Stimulated activated CD4-positive, alpha-beta T cell treated with anti-CD3 and anti-CD28 coated beads, TNF-alpha, amount 100 ng/mL, for 48 hours (primary cell): Measurements from ENCODE around the gene ACTR5.
A peak's percentile ranks its signal among the peaks of the same experiment; 100 is the strongest.
"Not testable (repeated sequence)": the region's sequence is repeated elsewhere in the genome, so short reads cannot be mapped to it uniquely, and the experiment has no call there.

Experiments used
- DNase-seq, 3 donors: peaks; one replicate each; pipeline ENCODE4 v3.0.0-alpha.2; 2020; ENCODE audit warnings: low read depth in 3 of 3

Gene ACTR5

GRCh38 chr20:38764567-38765318 lies 16.5 kb downstream of the ACTR5 start:
- DNase-seq: peak; percentile 44 to 51 (median 46)

DNA sequence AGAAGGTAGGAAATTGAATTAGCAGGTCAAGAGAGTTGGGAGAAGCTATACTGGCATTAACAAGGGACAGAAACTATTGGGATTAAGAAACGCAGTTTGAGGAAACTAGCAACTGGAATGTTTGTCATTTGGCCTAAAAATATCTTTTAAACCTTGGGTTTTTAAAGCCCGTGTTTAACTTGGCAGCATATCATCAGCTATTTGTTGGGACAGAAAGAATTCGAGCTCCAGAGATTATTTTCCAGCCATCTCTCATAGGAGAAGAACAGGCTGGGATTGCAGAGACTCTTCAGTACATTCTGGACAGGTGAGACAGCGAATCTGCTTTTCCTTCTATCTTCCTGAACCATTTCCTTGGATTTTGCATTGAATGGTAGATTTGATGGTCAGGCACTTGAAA lies 17.8 kb downstream of the ACTR5 start:
- DNase-seq: no peak

- DNase-seq: no peak
Measured at GRCh38 chr20:38769376-38770295, 21.4 kb downstream of the ACTR5 start.

GRCh38 chr20:38770546-38770945 lies 22.3 kb downstream of the ACTR5 start:
- no peak for DNase-seq

DNA sequence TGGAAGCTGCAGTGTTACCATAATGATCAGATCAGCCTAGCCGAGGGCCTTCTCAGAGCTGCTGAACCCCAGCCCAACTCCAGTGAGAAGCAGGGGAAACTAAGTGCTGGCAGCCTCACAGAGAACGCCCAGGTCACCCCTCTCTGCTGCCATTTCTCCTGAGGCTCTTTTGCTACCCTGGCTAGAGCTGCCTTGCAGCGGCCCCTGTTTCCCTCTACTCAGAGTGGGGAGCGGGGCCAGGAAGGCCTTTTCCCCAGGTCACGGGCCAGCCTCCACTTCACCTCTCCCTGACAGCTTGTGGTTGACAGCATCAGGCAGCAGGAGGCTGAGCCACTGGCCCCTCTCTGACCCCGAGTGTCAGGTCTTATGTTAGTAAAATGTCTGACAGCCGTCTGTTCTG lies 22.7 kb downstream of the ACTR5 start:
- no peak for DNase-seq

GRCh38 chr20:38771621-38772020 lies 23.4 kb downstream of the ACTR5 start:
- DNase-seq: no peak

DNA sequence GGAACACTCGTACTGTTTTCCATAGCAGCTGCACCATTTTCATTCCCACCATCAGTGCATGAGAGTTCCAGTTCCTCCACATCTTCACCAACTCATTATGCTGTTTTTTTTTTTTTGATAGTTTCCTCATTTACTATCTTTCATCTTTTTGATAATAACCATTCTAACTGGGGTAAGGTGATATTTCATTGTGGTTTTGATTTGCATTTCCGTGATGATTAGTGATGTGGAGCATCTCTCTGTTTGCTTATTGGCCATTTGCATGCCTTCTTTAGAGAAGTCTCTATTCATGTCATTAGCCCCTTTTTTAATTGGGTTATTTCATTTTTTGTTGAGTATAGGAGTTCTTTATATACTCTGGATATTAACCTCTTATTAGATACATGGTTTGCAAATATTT lies 25.9 kb downstream of the ACTR5 start:
- DNase-seq: no peak

- DNase-seq: no peak
Measured at GRCh38 chr20:38776363-38776762, 28.1 kb downstream of the ACTR5 start.

- DNase-seq: no peak
Measured at GRCh38 chr20:38779247-38780097, 31.2 kb downstream of the ACTR5 start.

DNA sequence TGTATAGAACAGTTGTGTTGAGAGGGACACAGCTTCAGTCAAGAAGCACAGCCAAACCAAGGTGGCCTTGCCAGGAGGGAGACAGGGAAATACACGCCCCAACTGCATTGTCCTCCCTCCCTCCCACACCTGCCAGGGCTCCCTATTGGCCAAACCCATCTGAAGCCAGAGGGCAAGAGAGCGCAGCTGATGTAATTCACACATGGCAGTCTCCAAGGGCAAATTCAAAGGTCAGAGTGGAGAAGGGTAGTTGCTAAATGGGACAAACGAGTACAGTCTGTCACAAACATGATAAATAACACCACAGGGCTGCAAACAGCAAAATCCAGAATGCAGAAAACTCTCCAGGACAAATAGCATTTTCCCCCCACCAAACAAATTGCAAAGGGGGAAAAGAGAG lies 34.0 kb downstream of the ACTR5 start:
- DNase-seq: no peak

- DNase-seq: no peak
Measured at GRCh38 chr20:38787870-38788269, 39.6 kb downstream of the ACTR5 start.

GRCh38 chr20:38789503-38790199 lies 41.4 kb downstream of the ACTR5 start:
- DNase-seq: no peak

- DNase-seq: peak in 1 of 3 donors; percentile 35
Measured at GRCh38 chr20:38790200-38791053, 42.2 kb downstream of the ACTR5 start.

DNA sequence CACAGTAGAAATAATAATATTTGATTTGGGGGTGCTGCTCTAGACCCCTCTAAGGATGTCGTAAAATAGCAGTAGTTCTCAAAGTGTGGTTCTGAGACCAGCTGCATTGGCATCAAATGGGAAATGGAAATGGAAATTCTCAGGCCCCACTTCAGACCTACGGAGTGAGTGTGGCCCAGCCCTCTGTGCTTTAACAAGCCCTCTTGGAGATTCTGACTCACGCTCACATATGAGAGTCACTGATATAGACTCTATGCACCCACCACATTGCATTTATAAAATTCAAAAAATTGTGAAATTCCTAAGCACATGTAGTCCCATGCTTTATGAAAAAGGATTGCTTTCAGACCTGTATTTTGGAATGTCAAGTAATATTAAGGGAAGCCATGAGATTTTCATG lies 43.0 kb downstream of the ACTR5 start:
- no peak for DNase-seq

DNA sequence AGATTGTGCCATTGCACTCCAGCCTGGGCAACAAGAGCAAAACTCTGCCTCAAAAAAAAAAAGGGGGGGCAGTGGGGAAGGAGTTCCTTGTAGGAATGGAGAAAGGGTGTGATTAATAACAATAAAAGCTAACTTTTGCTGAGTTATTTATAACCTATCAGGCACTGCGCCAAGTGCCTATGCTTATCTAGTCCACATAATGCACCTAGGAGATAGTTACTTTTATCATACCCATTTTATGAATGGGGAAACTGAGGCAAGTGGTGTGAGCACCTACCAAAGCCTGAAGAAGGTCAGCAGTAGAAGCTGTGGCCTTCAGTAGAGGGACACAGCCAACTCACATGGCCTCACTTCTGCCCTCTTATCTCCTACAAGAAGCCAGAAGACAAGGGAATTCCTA lies 43.7 kb downstream of the ACTR5 start:
- no peak for DNase-seq

- not testable (repeated sequence) for DNase-seq
Measured at GRCh38 chr20:38794057-38794456, 45.8 kb downstream of the ACTR5 start.

- DNase-seq: no peak
Measured at GRCh38 chr20:38798266-38798665, 50.0 kb downstream of the ACTR5 start.

- DNase-seq: no peak
Measured at GRCh38 chr20:38799203-38799602, 50.9 kb downstream of the ACTR5 start.

DNA sequence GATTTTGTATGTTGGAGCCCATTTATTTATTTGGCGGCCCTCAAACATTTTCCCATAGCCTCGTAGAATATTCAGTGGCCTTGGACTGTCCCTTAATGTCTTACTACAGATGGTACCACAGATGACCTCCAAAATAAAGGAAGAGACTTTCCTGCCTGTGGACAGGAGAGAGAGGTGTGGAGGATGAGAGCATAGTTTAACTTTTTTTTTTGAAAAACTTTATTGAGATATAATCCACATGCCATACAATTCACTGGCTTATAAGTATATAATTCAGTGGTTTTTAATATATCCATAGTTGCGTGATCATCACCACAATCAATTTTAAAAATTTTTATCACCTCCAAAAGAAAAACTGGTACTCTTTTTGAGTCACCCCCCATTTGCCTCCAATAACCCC lies 52.6 kb downstream of the ACTR5 start:
- DNase-seq: no peak

DNA sequence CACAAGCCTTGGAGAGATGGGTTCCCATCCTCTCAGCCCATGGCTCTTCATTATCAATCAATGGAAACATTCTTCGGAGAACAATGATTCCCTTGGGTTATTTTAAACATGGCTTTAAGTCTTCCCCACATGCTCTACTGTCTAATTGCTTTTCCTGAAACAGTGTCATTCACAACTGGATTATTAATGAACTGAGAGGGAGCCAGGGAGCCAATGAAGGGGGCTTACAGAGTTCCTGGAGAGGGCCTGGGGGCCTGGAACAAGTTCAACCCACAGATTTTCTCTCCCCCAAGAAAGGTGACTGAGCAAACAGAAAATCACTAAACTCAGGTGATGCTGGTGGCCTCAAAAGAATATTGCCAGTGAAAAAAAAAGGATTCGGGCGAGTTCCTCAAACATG lies 56.0 kb downstream of the ACTR5 start:
- DNase-seq: no peak
